SU-DHL-6 (cell line): Measurements from ENCODE around the gene PPP6C.

ENCODE experiments used
- H2AFZ ChIP-seq: fragments of 200-600 bp; sonication (generic); 2 replicates; pipeline ENCODE4 v1.6.1; 2014; ENCODE audit warnings: low read depth, mild to moderate bottlenecking, moderate library complexity, mixed read lengths, antibody characterized with exemption, low read length; ENCODE audit not compliant: severe bottlenecking
- H3F3A ChIP-seq: fragments of 200-600 bp; shearing (Covaris generic); 2 replicates; pipeline ENCODE4 v1.6.0; 2016; ENCODE audit warnings: antibody characterized with exemption, mild to moderate bottlenecking; ENCODE audit not compliant: insufficient read depth
- H3K27ac ChIP-seq: fragments of 200-600 bp; sonication (generic); 2 replicates; pipeline ENCODE4 v1.5.1; 2016; ENCODE audit warnings: low read depth, mild to moderate bottlenecking, low read length, moderate library complexity, mixed read lengths
- H3K27me3 ChIP-seq: fragments of 200-600 bp; sonication (generic), shearing (Covaris generic); 2 replicates; pipeline ENCODE4 v1.6.0; 2014; ENCODE audit warnings: mild to moderate bottlenecking, low read length
- H3K36me3 ChIP-seq: fragments of 200-600 bp; sonication (generic); 2 replicates; pipeline ENCODE4 v1.6.1; 2014; ENCODE audit warnings: mild to moderate bottlenecking, low read length, mixed read lengths
- H3K4me2 ChIP-seq: fragments of 300-600, 200-600 bp; shearing (Covaris generic), sonication (generic); 2 replicates; pipeline ENCODE4 v1.6.0; 2014; ENCODE audit warnings: low read length, low read depth, mild to moderate bottlenecking; ENCODE audit not compliant: poor library complexity, severe bottlenecking
- H3K4me3 ChIP-seq: fragments of 200-600 bp; sonication (generic); 2 replicates; pipeline ENCODE4 v1.5.1; 2014; ENCODE audit warnings: antibody characterized with exemption, low read length, mild to moderate bottlenecking, mixed read lengths; ENCODE audit not compliant: insufficient read depth, poor library complexity, severe bottlenecking
- H3K79me2 ChIP-seq: fragments of 200-600 bp; sonication (generic); 2 replicates; pipeline ENCODE4 v1.6.1; 2014; ENCODE audit warnings: mild to moderate bottlenecking, low read length, moderate library complexity; ENCODE audit not compliant: insufficient read depth
- H3K9ac ChIP-seq: fragments of 200-600 bp; sonication (generic); 2 replicates; pipeline ENCODE4 v1.7.0; 2014; ENCODE audit warnings: mild to moderate bottlenecking, low read length
- H3K9me2 ChIP-seq: fragments of 200-600 bp; sonication (generic); replicated peaks from 2 replicates; pipeline ENCODE4 v1.6.1; 2014; ENCODE audit warnings: low read length; ENCODE audit not compliant: insufficient read depth
- H3K9me3 ChIP-seq: fragments of 200-600 bp; sonication (generic); 2 replicates; pipeline ENCODE4 v1.6.1; 2014; ENCODE audit warnings: low read length, mixed read lengths; ENCODE audit not compliant: insufficient read depth
- H4K20me1 ChIP-seq: fragments of 200-600 bp; sonication (generic); 2 replicates; pipeline ENCODE4 v1.6.1; 2014; ENCODE audit warnings: low read depth, mild to moderate bottlenecking, antibody characterized with exemption, low read length, moderate library complexity, mixed read lengths
- EZH2phosphoT487 ChIP-seq: fragments of 200-600 bp; sonication (generic), shearing (Covaris generic); conservative IDR thresholded peaks from 2 replicates; pipeline ENCODE4 v1.6.1; 2018; ENCODE audit warnings: mild to moderate bottlenecking, antibody characterized with exemption, low read length, moderate library complexity, mixed read lengths
- TF ChIP-seq, protein P1 (sequence below): fragments of 200-600 bp; sonication (generic); IDR thresholded peaks from one replicate; pipeline ENCODE4 v1.5.1; 2017; ENCODE audit warnings: antibody characterized with exemption, mild to moderate bottlenecking, low read length, moderate library complexity; ENCODE audit not compliant: insufficient read depth, poor library complexity, severe bottlenecking

PPP6C gene

DNA sequence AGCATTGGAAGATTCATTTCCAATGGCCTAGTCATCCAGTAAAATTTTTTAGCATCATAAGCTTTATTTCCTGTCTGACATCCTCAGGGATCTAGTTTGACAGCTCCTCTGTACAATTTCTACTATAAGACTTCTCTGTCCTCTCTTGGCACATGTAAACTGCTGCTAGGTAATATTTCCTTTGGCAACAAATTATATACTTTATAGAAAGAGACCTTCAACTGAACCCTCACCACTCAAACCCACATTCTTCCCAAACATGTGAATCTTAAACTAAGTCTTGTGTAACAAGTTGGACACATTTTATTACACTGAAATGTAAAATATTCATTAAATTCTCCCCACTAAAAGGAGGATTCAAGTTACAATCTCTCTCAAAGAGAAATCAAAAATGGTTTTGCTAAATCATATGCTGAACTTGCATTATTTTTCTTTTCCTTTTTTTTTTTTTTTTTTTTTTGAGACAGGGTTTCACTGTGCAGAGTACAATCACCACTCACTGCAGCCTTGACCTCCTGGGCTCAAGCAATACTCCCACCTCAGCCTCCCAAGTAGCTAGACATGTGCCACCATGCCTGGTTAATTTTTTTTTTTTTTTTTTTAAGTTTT lies 83.2 kb downstream of the PPP6C start:
- Histone ChIP-seq H3K9me2 (no peaks in the 10 kb centered on the region), H3K27me3 (no peaks in the 10 kb centered on the region), H2AFZ (no peak overlapping the region), H3K36me3 (no peaks in the 10 kb centered on the region), H3K27ac (no peak overlapping the region), H4K20me1 (no peaks in the 10 kb centered on the region), H3K4me3 (no peak overlapping the region), H3K9ac (no peak overlapping the region), H3F3A (no peaks in the 10 kb centered on the region), H3K79me2 (0 out of 2 replicates have a peak, but pooled peaks cover 1% of the 10 kb centered on the region), H3K4me2 (no peak overlapping the region), H3K9me3 (no peaks in the 10 kb centered on the region)
- TF ChIP-seq, protein P1, sequence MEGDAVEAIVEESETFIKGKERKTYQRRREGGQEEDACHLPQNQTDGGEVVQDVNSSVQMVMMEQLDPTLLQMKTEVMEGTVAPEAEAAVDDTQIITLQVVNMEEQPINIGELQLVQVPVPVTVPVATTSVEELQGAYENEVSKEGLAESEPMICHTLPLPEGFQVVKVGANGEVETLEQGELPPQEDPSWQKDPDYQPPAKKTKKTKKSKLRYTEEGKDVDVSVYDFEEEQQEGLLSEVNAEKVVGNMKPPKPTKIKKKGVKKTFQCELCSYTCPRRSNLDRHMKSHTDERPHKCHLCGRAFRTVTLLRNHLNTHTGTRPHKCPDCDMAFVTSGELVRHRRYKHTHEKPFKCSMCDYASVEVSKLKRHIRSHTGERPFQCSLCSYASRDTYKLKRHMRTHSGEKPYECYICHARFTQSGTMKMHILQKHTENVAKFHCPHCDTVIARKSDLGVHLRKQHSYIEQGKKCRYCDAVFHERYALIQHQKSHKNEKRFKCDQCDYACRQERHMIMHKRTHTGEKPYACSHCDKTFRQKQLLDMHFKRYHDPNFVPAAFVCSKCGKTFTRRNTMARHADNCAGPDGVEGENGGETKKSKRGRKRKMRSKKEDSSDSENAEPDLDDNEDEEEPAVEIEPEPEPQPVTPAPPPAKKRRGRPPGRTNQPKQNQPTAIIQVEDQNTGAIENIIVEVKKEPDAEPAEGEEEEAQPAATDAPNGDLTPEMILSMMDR = no peak
- no peak for TF ChIP-seq EZH2phosphoT487

DNA sequence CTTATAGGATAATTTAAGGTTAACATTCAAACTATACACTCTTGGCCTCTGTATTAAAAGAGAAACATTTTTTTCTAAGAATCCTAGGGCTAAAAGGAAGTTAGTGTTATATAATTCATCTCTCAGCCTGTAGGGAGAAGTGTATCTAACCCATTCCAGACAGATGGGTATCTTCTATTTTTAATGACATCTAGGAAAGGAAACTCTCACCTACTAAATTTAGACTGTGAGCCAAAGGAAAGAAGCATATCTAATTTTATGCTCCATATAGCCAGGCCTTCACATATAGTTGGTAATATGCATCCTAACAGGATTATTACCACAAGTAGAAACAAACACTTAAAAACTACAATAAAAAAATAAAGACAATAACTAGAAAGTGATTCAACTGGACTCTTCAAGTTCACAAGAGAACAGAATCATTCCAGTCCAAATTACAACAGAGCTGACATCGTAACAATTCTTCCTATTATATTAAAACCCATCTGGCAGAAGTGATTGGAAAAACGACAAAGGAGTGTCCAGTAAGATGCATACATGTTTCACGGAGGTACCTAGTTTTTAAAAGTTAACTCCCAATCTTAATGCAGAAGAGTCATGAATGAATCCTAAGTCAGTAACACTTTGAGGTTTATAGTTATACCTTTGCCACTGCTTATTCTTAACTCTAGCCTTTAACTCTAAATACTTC lies 85.7 kb downstream of the PPP6C start:
- Histone ChIP-seq H3K4me2 (no peak overlapping the region), H3K9ac (no peak overlapping the region), H3K4me3 (no peak overlapping the region), H3K9me2 (no peaks in the 10 kb centered on the region), H3K79me2 (0 out of 2 replicates have a peak, but pooled peaks cover 5% of the 10 kb centered on the region), H4K20me1 (no peaks in the 10 kb centered on the region), H3K36me3 (no peaks in the 10 kb centered on the region), H3K9me3 (no peaks in the 10 kb centered on the region), H3F3A (no peaks in the 10 kb centered on the region), H2AFZ (no peak overlapping the region), H3K27me3 (no peaks in the 10 kb centered on the region), H3K27ac (no peak overlapping the region)
- TF ChIP-seq, protein P1 = no peak
- TF ChIP-seq EZH2phosphoT487 = no peak

DNA sequence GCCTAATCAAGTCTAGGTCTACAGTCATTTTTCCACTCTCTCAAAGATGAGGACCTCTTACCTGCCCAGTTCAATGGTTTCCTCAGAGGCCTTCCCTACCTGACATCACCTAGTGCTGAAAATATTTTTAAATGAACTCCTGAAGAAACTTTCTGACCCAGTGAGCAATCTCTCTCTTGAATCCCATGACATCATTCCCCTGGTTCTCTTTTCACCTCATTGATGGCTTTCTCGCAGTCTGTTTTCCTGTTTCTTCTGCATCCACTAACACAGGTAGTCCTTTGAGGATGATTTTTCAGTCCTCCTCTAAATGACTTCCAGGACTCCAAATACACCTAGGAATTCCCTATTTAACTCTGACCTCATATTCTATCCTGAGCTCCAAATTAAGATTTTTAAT lies 86.6 kb downstream of the PPP6C start:
- H2AFZ ChIP-seq = no peak overlapping the region
- no peaks in the 10 kb centered on the region for H3F3A ChIP-seq
- H3K9me3 ChIP-seq = no peaks in the 10 kb centered on the region
- TF ChIP-seq, protein P1 = no peak
- no peaks in the 10 kb centered on the region for H3K36me3 ChIP-seq
- no peaks in the 10 kb centered on the region for H4K20me1 ChIP-seq
- H3K4me3 ChIP-seq = no peak overlapping the region
- no peak overlapping the region for H3K27ac ChIP-seq
- H3K9me2 ChIP-seq = no peaks in the 10 kb centered on the region
- H3K27me3 ChIP-seq = no peaks in the 10 kb centered on the region
- H3K4me2 ChIP-seq = no peak overlapping the region
- H3K9ac ChIP-seq = no peak overlapping the region
- H3K79me2 ChIP-seq = 0 out of 2 replicates have a peak, but pooled peaks cover 5% of the 10 kb centered on the region
